HK-2 (cell line): ENCODE measurements around the gene TEX2.
"Not testable (repeated sequence)": the region's sequence is repeated elsewhere in the genome, so short reads cannot be mapped to it uniquely, and the experiment has no call there.

ENCODE experiments used
- DNase-seq: peaks from one replicate; pipeline ENCODE4 v3.0.0-alpha.2; 2018; ENCODE audit not compliant: unreplicated experiment

Gene TEX2

DNA sequence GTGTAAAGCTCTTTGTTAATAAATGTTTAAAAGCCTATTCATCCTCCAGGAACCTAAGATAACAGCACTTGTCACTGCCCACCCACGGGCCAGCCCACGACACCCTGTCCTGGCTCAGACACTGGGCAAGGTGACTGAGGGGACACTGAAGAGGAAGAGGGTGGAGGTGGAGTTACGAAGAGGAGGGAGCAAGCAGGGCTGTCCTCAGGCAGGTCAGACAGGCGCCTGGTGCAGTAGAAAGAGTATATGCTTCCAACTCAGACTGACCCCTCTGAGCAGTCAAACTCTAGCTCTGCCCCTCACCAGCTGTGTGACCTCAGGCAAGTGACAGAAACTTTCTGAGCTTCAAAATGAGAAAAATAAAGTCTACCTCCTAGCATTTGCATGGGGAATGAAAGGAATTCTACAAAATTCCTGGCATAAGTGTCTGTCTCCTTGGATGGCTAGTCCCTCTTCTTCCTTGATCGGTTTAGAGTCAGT, 22.8 kb downstream of the TEX2 start:
- peak; percentile 34 for DNase-seq

DNA sequence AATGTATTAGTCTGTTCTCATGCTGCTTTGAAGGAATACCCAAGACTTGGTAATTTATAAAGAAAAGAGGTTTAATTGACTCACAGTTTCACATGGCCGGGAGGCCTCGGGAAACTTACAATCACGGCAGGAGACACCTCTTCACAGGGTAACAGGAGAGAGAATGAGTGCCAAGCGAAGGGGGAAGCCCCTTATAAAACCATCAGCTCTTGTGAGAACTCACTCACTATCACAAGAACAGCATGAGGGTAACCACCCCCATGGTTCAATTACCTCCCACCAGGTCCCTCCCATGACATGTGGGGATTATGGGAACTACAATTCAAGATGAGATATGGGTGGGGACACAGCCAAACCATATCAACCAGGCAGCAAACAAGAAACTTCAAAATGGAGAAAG, 24.6 kb downstream of the TEX2 start:
- not testable (repeated sequence) for DNase-seq

DNA sequence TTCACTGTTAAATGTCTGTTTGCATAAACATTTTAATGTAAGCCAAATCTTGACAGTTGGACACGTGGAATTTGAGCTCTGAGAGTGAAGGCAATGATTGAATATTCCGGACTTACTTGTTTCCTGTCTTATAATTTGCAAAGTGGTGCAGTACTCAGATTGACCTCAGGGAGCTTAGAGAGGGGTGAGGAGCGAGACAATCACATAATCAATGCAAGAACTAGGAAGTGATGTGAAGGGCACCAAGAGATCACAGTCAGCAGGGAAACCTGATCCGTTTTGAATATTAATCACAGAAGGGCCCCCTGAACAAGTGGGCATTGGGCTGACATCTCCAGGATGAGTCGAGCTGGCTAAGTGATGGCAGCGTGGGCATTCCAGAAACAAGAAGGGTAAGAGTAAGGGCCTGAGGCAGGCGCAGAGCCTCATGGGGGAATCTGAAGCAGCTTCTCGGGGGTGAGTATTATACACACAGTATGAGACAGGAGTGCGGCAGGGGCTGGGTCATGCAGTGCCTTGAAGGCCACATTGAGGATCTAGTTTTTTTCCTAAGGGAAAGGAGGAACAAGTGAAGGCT, 26.1 kb downstream of the TEX2 start:
- DNase-seq, result no peak

DNA sequence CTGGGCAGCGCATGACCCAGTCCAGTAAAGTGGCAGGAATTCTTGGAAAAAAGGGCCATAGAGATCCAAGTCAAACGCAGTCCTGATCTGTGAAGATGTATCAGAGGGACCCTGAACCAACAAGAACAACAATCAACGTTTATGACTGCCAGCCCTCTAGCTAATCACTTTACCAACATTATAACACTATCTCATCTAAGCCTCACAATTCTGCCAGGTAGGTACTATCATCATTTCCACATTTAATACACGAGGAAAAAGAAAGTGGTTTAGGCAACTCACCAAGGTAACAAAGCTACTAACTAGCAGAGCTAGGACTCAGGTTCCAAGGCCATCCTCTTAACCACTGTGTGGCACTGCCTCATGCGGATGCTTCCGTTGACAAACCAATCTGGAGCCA, 28.1 kb downstream of the TEX2 start:
- no peak for DNase-seq

DNA sequence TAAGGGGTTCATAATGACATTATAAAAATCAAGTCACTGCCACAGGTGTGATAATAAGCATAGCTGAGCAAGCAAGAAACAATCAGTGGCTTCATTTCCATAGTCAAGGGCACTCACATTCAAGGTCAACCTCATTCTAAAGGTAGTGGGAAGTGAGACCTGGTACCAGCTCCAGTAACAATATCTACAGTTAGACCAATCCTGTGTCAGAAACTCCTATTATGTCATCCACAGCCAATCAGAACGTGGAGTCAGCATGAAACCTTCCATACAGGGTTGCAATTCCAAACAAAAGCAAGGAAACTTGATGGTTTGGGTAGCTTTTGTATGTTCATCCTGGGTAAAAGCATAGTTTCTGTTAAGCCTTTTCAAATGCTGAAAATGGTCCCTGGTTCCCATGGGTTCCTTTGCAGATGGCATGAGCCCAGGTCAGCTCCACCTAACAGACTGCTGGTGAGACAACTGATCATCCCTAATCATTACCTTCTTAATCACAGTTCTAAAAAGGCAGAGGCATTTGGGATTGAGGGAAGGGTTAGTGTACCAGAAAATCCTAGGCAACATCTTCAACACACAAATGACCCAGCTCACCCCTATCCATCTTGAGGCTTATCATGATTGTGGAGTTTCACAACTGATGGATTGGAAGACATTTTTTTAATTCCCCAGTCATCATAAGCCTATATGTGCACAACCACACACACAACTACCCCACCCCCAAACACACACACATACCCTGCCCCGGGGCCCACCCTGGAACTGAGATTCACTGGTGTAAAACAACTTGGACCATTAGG, 30.4 kb downstream of the TEX2 start:
- no peak for DNase-seq

DNA sequence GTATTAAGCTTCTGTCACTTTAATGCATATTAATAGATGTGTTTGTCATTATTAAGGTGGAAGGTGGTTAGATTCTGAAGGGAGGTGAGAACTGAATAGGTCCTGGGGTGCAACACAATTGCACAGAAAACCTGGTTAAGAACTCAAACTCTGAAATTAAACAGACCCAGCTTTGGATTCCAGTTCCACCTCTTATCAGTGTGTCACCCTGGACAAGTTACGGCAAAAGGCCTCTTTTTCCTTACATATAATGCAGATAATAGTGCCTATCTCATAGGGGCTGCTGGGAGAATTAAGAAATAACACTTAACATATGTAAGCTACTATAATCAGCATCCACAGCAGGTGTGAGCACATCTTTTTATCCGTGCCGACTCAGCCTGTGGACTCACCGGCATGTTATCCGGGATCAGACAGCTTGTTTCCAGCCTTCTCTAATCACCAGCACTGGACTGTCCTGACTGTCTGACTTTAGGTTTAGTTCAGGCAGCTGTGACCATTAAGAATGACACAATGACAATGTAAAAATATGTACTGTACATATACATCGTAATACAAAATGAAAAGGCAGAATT, 31.4 kb downstream of the TEX2 start:
- no peak for DNase-seq

DNA sequence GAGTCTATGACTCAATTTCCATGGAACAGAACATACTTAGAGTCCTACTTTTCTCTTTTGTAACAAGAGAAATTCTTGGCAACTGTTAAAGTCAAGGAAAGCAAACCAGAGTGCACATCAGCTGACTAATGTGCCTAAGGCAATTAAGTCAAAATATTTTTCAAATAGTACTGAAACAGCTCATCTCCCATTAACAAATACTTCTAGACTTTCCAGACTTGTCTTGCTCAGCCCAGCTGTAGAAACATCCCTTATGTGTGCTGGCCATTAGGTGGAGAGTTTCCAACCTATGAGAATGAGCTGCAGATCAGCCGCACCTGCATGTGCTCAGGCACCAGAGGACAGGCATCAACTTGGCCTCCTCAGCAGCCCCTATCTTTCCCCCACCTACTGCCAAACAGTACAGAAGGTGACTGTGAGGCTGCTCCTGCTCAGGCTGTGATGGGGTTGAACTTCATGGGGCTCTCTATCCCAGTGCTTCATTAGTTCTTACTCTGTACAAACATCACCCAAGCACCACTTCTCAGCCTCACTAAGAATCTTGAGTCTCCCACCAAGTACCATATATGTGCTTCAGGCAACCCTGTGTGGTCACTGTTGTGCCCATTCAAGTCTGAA, 32.2 kb downstream of the TEX2 start:
- no peak for DNase-seq

DNA sequence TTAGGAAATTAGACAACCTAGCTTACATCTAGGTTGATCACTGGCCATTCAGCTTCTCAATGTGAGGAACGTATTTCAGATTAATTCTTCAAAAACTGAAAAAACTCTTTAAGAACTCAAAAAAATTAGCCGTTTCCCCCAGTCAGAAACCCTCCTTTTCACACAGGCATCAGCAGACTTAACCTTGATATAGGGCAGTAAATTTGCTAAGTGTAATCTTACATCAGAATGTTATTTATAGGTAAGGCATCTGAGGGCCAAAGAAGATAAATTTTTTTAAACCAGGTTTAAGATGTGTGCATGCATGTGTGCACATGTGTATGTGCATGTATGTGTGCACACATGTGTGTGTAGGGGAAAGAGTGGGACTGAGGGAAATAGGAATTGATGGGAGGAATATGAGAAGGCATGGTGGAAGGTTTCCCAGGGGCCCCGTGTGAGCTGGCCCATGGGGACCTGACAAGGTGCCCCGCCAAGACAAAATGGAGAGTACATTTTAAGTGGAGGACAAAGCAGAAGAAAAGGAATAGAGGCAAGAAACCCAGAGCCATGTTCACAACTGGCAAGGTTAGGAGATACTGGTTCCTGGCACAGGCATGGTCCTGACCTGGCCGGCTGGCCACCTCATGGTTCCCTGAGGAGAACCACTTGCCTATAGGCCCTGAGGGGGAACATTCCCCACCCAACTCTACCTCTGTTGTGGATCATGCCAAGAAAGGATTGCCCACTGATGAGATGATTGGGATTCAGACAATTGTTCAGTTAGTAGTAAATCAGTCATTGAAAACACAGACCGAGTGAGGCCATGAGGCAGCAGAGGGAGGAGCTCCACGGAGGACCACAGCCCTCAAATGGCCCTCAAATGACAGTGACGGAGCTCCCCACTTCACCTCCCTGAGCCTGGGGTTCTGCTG, 33.0 kb downstream of the TEX2 start:
- DNase-seq, result no peak

DNA sequence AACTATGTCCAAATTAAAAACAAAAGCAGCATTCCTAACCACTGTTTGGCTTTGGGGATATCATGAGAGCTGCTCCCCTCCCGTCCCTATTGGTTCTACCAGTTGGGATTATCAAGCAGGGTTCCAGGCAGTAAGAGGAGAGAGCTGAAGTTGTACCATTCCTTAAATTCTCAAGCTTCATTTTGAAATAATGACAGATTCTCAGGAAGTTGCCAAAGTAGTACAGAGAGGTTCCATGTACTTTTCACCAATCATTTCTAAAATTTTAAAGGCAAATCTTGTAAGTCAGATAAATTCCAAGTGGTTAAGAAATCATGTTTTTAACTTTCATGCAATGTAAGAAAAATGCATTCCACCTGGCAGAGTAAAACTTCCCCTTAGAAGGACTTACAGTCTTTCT, 36.9 kb downstream of the TEX2 start:
- no peak for DNase-seq

DNA sequence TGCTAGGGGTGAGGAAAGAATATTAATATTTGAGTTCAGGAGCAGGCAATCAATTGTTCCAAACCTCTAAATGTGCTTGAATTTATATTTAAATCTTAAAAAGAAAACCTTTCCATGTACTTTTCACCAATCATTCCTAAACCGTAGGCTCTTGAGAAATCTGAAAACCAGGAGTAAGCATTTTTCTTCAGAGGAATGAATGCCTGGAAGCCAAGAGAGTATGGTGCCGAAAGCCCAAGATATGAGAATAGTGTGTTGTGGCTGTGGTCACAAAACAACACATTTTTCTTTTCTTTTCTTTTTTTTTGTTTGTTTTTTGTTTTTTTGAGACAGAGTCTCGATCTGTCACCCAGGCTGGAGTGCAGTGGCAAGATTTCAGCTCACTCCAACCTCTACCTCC, 37.6 kb downstream of the TEX2 start:
- DNase-seq, result no peak

DNA sequence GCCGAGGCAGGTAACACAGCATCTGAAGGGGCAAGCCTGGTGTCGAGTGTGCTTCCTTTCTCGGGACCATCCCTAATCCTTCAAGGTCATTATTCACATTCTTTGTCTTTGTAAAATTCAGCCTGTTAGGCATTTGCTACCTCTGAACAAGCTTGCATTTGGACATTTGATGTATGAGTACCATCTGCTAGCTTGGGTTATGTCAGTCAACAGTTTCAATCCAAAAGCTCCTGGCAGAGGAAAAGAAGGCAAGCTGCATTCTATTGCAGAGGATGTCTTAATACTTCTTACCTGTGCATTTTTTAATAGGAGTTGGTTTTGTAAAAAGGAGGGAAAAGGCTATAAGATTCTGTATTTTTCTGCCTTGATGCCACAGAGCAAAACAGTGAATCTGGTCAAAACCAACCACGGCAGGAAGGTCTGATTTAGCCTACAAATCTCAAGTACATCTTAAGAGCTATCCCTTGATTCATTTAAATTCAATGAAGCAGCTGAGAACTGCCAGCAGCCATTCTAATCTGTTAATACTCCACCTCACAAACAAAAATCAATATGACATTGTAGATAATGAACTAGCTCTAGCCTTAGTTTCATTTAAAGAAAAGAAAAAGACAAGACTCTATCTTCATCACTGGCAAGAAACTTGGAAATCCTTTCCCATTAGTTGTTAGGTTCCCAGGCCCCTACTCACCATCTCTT, 39.0 kb downstream of the TEX2 start:
- no peak for DNase-seq

GRCh38 chr17:64223283-64223682, 39.8 kb downstream of the TEX2 start:
- no peak for DNase-seq

DNA sequence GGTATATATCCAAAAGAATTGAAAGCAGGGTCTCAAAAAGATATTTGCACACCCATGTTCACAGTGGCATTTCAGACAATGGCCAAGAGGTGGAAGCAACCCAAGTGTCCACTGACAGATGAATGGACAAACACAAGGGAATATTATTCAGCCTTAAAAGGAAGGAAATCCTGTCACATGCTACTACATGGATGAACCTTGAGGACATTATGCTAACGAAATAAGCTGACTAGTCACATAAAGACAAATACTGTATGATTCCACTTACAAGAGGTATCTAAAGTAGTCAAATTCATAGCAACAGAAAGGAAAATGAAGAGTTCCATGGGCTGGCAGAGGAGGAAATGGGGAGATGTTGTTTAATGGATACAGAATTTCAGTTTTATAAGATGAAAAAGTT, 41.4 kb downstream of the TEX2 start:
- DNase-seq, result no peak

DNA sequence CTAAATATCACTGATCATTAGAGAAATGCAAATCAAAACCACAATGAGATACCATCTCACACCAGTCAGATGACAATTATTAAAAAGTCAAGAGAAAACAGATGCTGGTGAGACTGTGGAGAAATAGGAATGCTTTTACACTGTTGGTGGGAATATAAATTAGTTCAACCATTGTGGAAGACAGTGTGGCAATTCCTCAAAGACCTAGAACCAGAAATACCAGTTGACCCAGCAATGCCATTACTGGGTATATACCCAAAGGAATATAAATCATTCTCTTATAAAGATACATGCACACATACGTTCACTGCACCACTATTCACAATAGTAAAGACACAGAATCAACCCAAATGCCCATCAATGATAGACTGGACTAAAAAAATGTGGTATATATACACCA, 42.5 kb downstream of the TEX2 start:
- not testable (repeated sequence) for DNase-seq

- no peak for DNase-seq
Measured at GRCh38 chr17:64219571-64219970, 43.5 kb downstream of the TEX2 start.

- no peak for DNase-seq
Measured at GRCh38 chr17:64218066-64218465, 45.0 kb downstream of the TEX2 start.

- no peak for DNase-seq
Measured at GRCh38 chr17:64217249-64217691, 45.8 kb downstream of the TEX2 start.

- no peak for DNase-seq
Measured at GRCh38 chr17:64216338-64217248, 46.5 kb downstream of the TEX2 start.

- DNase-seq, result no peak
Measured at GRCh38 chr17:64216000-64216337, 47.1 kb downstream of the TEX2 start.

DNA sequence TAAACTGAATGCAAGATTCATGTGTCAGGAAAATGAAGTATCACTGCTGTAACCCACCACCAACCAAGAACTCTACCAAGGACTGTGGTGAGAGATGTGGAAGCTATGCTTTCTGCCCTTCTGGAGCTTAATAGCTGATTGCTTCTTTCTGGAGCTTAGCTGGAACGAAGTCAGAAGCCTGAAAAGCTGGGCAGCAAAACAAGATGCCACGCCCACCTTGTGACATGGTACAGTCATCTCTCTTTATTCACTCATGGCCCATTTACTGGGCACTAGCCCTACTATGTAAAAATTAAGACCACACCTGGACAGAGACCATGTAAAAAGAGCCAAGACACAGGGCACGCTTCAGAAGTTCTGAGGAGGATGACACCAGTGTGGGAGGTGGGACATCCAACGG, 48.1 kb downstream of the TEX2 start:
- no peak for DNase-seq
